HG02870 (cell line): ENCODE data around the gene C1QA.

Source experiments
- ATAC-seq: cut with Tn5 transposase; IDR thresholded peaks from one replicate; pipeline ENCODE4 v1.9.1; 2021; ENCODE audit warnings: mild to moderate bottlenecking, moderate library complexity; ENCODE audit not compliant: unreplicated experiment

C1QA gene

DNA sequence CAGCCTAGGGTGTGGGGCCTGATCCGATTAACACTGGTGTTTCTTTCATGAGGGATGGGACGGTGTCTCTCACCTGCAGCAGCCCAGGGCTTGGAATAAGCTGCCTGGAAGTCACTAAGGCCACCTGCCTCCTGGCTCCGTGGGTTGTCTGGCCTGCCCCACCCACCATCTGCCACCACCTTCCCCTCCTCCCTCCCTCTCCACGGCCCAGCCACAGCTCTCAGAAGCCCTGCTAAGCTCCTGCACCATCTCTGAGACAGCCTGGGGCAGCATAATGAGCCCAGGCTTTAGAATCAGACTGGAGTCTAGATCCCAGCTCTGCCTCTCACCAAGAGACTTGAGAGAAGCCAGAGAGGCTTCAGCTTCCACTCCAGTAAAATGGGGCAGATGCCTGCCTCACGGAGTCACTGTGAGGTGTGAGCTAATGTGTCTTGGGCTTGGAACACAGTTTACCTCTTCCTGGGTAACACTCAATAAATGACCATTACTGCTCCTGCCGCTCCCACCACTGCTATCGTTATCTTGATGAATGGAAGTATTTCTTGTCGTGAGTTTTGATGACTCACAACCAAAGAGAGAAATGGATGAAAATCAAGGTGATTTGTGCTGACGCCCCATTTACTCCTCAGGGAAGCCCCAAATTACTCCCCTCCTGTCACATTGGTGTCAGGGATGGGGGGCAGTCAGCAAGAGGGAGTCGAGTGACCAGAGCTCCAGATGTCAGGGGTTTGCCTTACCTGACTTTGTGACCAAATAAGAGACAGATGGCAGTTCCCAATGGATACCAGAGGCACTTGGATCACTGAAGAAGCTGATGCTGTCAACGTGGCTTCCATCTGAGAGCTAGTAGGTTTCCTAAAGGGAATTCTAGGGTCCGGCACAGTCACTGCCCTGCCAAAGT lies 23.5 kb upstream of the C1QA start:
- ATAC-seq, result no peak

- no peak for ATAC-seq
Measured at GRCh38 chr1:22613572-22613918, 22.9 kb upstream of the C1QA start.

DNA sequence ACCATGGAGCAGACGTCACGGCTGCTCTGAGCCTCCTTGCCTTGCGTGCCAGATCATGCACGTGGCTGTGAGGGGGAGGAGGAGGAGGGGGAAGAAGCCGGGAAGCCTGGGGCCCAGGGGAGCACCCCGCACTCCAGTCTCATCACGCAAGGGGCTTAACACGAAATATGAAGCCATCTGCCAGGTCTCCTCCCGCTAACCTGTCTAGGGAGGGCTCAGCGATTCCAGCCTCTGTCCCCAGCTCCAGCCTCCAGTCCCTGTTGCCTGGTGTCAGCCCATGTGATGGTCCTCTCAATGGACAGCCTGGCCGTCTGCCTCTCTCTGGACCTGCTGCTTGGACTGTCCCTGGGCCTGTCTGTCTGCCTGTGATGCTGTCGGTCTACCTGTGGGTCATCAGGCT lies 22.5 kb upstream of the C1QA start:
- ATAC-seq, result no peak

DNA sequence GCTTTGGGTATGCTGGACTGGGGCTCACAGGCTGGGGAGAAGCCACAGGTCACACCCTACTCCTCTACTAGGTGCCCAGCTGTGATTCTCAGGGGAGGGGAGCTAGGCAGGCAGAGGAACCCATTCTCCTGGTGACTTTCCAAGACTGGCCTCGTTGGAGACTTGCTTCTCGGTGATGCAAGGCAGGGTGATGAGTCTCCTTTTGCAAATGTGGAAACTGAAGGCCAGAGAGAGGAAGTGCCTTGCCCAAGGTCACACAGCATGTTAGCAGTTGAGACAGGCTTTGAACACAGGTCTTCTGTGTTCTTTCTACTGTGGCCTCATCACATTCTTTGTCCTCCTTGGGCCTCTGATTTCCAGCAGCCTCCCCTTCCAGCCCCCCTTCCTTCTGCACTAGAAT lies 20.5 kb upstream of the C1QA start:
- no peak for ATAC-seq

GRCh38 chr1:22616571-22616970 lies 19.9 kb upstream of the C1QA start:
- no peak for ATAC-seq

DNA sequence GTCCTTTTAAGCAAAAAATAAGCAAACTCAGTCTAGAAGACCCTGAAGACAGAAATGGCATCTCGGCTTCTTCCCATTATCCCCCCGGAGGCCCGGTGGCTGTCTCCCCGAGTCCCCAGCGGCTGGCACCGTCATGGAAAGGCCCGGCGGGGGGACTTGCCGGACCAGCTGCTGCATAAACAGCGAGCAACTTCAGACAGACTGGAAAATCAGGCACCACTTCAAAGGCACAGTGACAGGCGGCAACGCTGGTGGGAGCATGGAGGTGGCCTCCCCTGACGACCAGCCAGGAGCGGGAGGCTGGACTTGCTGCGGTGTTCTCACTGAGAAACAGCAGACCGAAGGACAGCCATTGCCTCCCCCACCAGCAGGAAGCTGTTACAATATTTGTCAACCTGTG lies 18.4 kb upstream of the C1QA start:
- no peak for ATAC-seq

DNA sequence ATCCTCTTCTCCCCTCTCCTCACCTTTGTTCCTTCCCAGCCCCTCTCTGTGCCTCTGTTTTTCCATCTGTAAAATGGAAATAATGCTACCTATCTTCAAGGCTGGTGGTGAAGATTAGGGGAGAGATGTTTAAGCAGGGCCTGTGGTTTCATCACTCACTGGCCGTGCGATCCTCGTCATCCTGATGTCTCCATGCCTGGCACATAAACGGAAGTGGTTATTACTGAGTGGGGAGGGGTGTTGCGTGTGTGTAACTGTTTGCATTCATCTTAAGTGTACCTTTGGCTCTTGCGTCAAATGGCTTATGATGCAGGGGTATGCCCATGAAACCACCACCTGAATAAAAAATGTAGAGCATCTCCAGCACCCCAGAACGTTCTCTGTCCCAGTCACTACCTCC lies 17.2 kb upstream of the C1QA start:
- ATAC-seq, result no peak

GRCh38 chr1:22619798-22620197 lies 16.6 kb upstream of the C1QA start:
- no peak for ATAC-seq

DNA sequence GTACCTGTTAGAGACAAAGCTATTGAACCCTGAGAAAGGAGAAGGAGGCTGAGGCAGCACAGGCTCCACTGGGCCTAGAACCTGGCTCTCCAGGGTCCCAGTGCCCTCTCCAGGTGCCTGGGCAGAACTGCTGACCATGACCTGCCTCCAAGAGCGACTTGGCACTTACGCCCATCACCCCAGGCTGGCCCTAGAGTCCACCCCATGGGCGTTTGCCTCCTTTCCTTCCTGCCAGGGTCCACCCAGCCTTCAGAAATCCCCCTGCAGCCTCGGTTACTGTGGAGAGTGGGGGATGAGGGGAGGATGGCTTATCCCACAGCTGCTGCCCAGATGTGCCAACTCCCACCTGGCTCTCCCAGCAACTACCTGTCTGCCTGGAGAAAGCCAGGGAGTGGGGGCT lies 14.7 kb upstream of the C1QA start:
- no peak for ATAC-seq

GRCh38 chr1:22625262-22625925 lies 11.0 kb upstream of the C1QA start:
- ATAC-seq, result no peak

DNA sequence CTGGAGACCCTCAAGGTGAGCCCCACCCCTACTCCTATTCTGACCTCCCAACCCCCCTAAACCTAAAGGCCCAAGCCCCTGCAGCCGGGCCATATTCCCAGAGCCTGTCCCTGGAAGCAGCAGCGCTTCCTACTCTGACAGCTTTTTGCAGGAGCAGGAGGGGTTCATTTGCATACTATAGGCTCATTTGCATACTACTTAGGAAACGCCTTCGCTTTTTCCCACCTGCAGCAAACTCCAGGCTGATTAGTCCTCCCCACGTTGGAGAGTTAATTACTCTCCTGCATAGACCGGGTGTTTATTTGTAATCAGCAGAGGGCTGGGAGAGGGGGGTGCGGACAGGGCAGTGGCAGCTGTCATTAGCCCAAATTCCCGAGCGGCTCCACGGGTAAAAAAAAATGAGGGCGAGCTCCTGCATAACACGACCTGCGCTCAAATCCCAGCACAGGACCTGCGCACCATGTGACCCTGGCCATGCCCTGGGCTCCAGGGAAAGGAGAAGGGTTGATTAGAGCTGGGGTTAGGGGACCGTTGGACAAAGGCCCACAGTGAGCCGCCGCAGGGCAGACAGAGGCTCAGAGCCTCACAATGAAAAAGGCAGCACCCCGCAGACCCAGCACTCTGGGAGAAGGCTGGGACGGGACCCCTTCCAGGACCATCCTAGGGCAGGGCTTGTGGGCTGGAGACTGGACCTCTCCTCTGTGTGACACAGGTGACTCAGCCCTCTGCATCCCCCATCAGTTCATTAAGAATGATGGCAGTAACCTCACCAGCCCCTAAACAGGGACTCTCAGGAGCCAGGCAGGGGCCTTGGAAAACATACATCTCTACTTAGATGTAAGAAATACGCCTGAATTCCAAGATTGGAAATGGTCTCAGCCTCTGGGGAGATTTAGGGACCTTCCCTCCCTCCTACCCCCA lies 9.9 kb upstream of the C1QA start:
- no peak for ATAC-seq

GRCh38 chr1:22627331-22627730 lies 9.1 kb upstream of the C1QA start:
- no peak for ATAC-seq

DNA sequence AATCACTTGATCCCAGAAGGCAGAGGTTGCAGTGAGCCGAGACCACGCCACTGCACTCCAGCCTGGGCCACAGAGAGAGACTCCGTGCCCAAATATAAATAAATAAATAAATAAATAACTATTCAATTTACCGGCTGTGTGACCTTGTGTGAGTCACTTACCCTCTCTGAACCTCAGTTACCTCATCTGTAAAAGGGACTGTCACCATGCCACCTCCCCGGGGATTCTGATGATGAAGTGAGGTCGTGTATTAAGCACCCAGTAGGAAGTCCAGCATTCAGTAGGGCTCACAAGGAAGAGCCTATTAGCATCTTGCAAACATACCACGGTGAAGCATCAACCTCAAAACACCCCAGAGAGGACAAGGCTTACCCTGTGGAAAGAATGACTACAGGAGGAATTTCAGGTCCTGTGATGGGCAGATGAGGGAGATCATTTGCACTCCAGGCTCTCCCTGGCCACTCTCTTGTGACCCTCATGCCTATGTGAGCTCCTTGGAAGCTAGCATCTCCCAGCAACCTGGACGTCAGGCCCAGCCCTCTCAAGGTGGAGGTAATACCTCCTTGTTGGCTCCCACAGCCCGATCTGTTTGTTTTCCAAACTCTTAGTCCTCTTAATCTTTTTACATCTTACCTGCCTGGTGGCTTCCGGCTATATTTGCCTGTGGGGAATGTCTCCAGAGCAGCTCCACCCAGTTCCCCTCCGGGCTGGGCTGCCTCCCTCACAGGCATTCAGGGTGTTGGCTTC lies 7.6 kb upstream of the C1QA start:
- no peak for ATAC-seq

- no peak for ATAC-seq
Measured at GRCh38 chr1:22629886-22630285, 6.5 kb upstream of the C1QA start.

DNA sequence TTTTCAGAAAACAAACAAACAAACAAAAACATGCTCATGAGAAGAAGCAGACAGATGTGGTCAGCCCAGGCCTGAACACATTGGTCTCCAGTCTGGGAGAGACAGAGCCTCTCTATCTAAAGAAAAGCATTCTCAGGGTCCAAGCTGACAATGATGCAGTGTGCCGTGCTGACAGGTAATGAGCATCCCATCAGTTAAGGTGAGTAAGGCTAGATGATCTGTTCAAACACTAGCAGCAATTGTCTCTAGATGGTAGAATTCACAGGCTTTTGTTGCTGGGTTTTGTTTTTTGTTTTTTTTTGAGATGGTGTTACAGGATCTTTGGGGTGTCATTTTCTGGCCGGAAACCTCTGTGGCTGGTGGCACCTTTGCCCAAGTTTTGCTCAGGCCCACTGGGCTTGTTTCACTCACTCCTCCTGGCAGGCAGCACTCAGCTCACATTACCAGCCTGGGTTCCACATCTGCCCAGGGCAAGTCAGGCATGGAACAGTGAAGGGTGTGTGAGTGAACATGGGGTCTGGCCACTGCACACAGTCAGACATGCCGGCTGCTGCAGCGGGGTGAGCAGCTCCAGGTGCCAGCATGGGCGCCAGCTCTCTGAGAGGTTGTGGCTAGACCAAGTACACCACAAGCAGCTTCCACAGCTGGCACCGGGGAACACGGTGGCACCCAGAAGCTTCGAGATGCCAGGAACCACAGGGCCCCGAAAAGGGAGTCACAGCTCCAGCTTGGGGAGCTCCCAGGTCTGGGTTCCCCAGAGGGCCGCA lies 2.5 kb upstream of the C1QA start:
- no peak for ATAC-seq

DNA sequence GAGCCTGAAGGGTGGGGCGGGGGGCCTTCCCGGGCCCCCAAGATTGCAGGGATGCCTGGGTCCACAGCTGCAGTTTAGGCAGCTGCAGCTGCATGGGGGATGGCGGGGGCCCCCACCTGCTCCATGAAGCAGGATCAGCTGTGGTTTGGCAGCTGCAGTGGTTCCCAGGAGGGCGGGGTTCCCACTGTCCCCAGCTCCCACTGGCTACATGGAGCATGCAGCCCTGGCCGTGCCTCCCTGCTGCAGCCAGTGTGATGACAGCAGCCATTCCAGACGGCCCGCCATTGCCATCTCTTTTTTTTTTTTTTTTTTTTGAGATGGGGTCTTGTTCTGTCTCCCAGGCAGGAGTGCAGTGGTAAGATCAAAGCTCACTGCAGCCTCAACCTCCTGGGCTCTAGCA lies 992 bp upstream of the C1QA start:
- ATAC-seq, result no peak

- no peak for ATAC-seq
Measured at GRCh38 chr1:22636927-22637326, 499 bp downstream of the C1QA start.

GRCh38 chr1:22637907-22638445 lies 1.5 kb downstream of the C1QA start:
- no peak for ATAC-seq

GRCh38 chr1:22638476-22639234 lies 2.2 kb downstream of the C1QA start:
- no peak for ATAC-seq
